Liver (tissue), 9 donors: ENCODE results near the gene OST4. TPM values are rescaled to one million over a fixed set of nuclear protein-coding genes. Genes with fewer than 3 reads are reported as not detected.

Experiments used
- DNase-seq: peaks from one replicate; pipeline ENCODE4 v3.0.0-alpha.2; 2017; ENCODE audit warnings: low spot score
- H3K27ac ChIP-seq, 2 donors: one replicate each; pipeline ENCODE4 v1.7.0; 2013; ENCODE audit warnings: inconsistent platforms in 2 of 2, low read length in 2 of 2, control low read depth in 1 of 2, low read depth in 1 of 2, mild to moderate bottlenecking in 1 of 2
- H3K27me3 ChIP-seq, 4 donors: one replicate each; pipeline versions ENCODE4 v1.6.1 to v1.7.0; 2013; ENCODE audit warnings: low read length in 3 of 4, inconsistent platforms in 1 of 4, mild to moderate bottlenecking in 1 of 4, moderate library complexity in 1 of 4; ENCODE audit not compliant: control insufficient read depth in 4 of 4, insufficient read depth in 4 of 4
- H3K36me3 ChIP-seq, 4 donors: one replicate each; pipeline versions ENCODE4 v1.6.1 to v1.7.0; 2013; ENCODE audit warnings: low read length in 3 of 4, mild to moderate bottlenecking in 3 of 4, low read depth in 1 of 4, moderate library complexity in 1 of 4; ENCODE audit not compliant: control insufficient read depth in 4 of 4, insufficient read depth in 3 of 4
- H3K4me1 ChIP-seq, 4 donors: one replicate each; pipeline versions ENCODE4 v1.6.1 to v1.7.0; 2013; ENCODE audit warnings: low read length in 3 of 4, mild to moderate bottlenecking in 3 of 4, moderate library complexity in 1 of 4; ENCODE audit not compliant: control insufficient read depth in 4 of 4, insufficient read depth in 4 of 4
- H3K4me3 ChIP-seq, 3 donors: one replicate each; pipeline versions ENCODE4 v1.6.1 to v1.7.0; 2013; ENCODE audit warnings: low read length in 3 of 3, control low read depth in 1 of 3, low read depth in 1 of 3, mild to moderate bottlenecking in 1 of 3
- H3K9ac ChIP-seq, 2 donors: one replicate each; pipeline ENCODE4 v1.7.0; 2013; ENCODE audit warnings: low read length in 2 of 2, mild to moderate bottlenecking in 2 of 2, moderate library complexity in 2 of 2, control low read depth in 1 of 2, low read depth in 1 of 2
- H3K9me3 ChIP-seq, 4 donors: one replicate each; pipeline versions ENCODE4 v1.6.1 to v1.7.0; 2013; ENCODE audit warnings: low read length in 3 of 4; ENCODE audit not compliant: control insufficient read depth in 4 of 4
- ATF3 ChIP-seq: IDR thresholded peaks from 2 replicates; pipeline ENCODE4 v1.6.1; 2016; ENCODE audit warnings: antibody characterized with exemption
- CTCF ChIP-seq: fragments of 150-350 bp; IDR thresholded peaks from 2 replicates; pipeline ENCODE4 v1.5.1; 2017; ENCODE audit warnings: improper control_type of control experiment, low read depth, low read length; ENCODE audit not compliant: missing input control
- EGR1 ChIP-seq, 2 donors: IDR thresholded peaks; 2 replicates each; pipeline ENCODE4 v1.6.1; 2016 to 2018; ENCODE audit warnings: antibody characterized with exemption in 2 of 2, low read depth in 2 of 2
- FOXA1 ChIP-seq: IDR thresholded peaks from 2 replicates; pipeline ENCODE4 v1.6.1; 2016; ENCODE audit warnings: antibody characterized with exemption
- FOXA2 ChIP-seq: IDR thresholded peaks from 2 replicates; pipeline ENCODE4 v1.6.1; 2016; ENCODE audit warnings: antibody characterized with exemption
- GABPA ChIP-seq, 2 donors: IDR thresholded peaks in 1 of 2; conservative IDR thresholded peaks in 1 of 2; 2 replicates each; pipeline ENCODE4 v1.6.1; 2016; ENCODE audit warnings: antibody characterized with exemption in 2 of 2, mild to moderate bottlenecking in 1 of 2, moderate library complexity in 1 of 2
- HNF4A ChIP-seq, 2 donors: conservative IDR thresholded peaks; 2 replicates each; pipeline ENCODE4 v1.6.1; 2016; ENCODE audit warnings: antibody characterized with exemption in 2 of 2, mild to moderate bottlenecking in 2 of 2
- HNF4G ChIP-seq: IDR thresholded peaks from 2 replicates; pipeline ENCODE4 v1.6.1; 2016; ENCODE audit warnings: antibody characterized with exemption
- JUND ChIP-seq, 2 donors: IDR thresholded peaks; 2 replicates each; pipeline ENCODE4 v1.6.1; 2016; ENCODE audit warnings: antibody characterized with exemption in 2 of 2
- MAX ChIP-seq: IDR thresholded peaks from 2 replicates; pipeline ENCODE4 v1.6.1; 2016; ENCODE audit warnings: antibody characterized with exemption
- NR2F2 ChIP-seq: IDR thresholded peaks from 2 replicates; pipeline ENCODE4 v1.6.1; 2016; ENCODE audit warnings: antibody characterized with exemption
- RAD21 ChIP-seq, 2 donors: IDR thresholded peaks; 2 replicates each; pipeline ENCODE4 v1.6.1; 2016; ENCODE audit warnings: antibody characterized with exemption in 2 of 2, mild to moderate bottlenecking in 2 of 2
- REST ChIP-seq: IDR thresholded peaks from 2 replicates; pipeline ENCODE4 v1.6.1; 2016; ENCODE audit warnings: antibody characterized with exemption, mild to moderate bottlenecking
- RXRA ChIP-seq, 2 donors: IDR thresholded peaks; 2 replicates each; pipeline ENCODE4 v1.6.1; 2017 to 2018; ENCODE audit warnings: antibody characterized with exemption in 2 of 2, mild to moderate bottlenecking in 1 of 2
- SP1 ChIP-seq: IDR thresholded peaks from 2 replicates; pipeline ENCODE4 v1.6.1; 2018; ENCODE audit warnings: antibody characterized with exemption, mild to moderate bottlenecking
- TAF1 ChIP-seq: conservative IDR thresholded peaks from 2 replicates; pipeline ENCODE4 v1.6.1; 2016; ENCODE audit warnings: antibody characterized with exemption, mild to moderate bottlenecking
- YY1 ChIP-seq: IDR thresholded peaks from 2 replicates; pipeline ENCODE4 v1.6.1; 2016; ENCODE audit warnings: antibody characterized with exemption, mild to moderate bottlenecking
- ZBTB33 ChIP-seq: IDR thresholded peaks from 2 replicates; pipeline ENCODE4 v1.6.1; 2016; ENCODE audit warnings: antibody characterized with exemption
- WGBS: extraction: QIAGEN DNeasy Blood & Tissue Kit; methylation state at CpG from one replicate; pipeline ENCODE4 v1.1.7; 2013; 5-methylcytosine and 5-hydroxymethylcytosine counted together
- polyA plus RNA-seq, 2 donors: library from polyadenylated mRNA; stranded (reverse) in 1 of 2; unstranded in 1 of 2; fragments of 200-250 nt in 1 of 2; fragments of >200 nt in 1 of 2; fragmentation: Nextera tagmentation in 1 of 2; extraction: Ambion mirVana in 1 of 2; gene quantifications; one replicate each; pipeline versions ENCODE4 v1.2.1 to v1.2.3, GENCODE V29; 2013 to 2015
- total RNA-seq, 2 donors: library from RNA; depleted of rRNA; stranded (reverse); fragments of >200 nt; gene quantifications; one replicate each; pipeline ENCODE4 v1.2.3, GENCODE V29; 2014
- donor health status: healthy.
- donor health status: healthy.
- donor health status: healthy.
- donor health status: healthy.
- donor health status: healthy.

OST4 gene
- total and polyA plus RNA-seq, 4 donors = 94.8 to 377 (median 206) TPM

- Histone ChIP-seq H3K27ac (peak overlapping the region; percentile 82 to 87), H3K9ac (peak overlapping the region; percentile 44 to 45)
Observed at GRCh38 chr2:27095745-27096651, 24.5 kb upstream of the OST4 start.

More at GRCh38 chr2:27095745-27096651, 24.5 kb upstream of the OST4 start:
- 17% methylated on average over 18 of the region's 18 CpGs for WGBS
- DNase-seq = peak; percentile 69
- no peaks in the 10 kb centered on the region for H3K27me3 ChIP-seq
- H3K4me1 ChIP-seq = peaks cover 22 to 72% (median 63%) of the 10 kb centered on the region in 4 donors
- peaks cover 8 to 30% (median 21%) of the 10 kb centered on the region in 4 donors for H3K36me3 ChIP-seq
- H3K9me3 ChIP-seq = no peaks in the 10 kb centered on the region
- H3K4me3 ChIP-seq = peak overlapping the region; percentile 8 to 27 (median 18)
- TF ChIP-seq MAX (peak; percentile 82), RXRA (IDR thresholded peaks at IDR 0.05) (peak; percentile 90 to 96), REST (peak; percentile 49), TAF1 (peak; percentile 30), NR2F2 (peak; percentile 41), HNF4A (conservative IDR thresholded peaks at IDR 0.05) (peak; percentile 83 to 90), FOXA2 (peak; percentile 80), EGR1 (IDR thresholded peaks at IDR 0.05; ENCODE audit: low read depth in 2 of 2) (peak in 1 of 2 donors; percentile 19), HNF4G (peak; percentile 56), YY1 (peak; percentile 95), FOXA1 (peak; percentile 64), ATF3 (peak; percentile 64), JUND (IDR thresholded peaks at IDR 0.05) (peak in 1 of 2 donors; percentile 81), ZBTB33 (peak; percentile 92), GABPA (IDR thresholded peaks at IDR 0.05 in 1 of 2, conservative IDR thresholded peaks at IDR 0.05 in 1 of 2) (no peak), RAD21 (IDR thresholded peaks at IDR 0.05) (peak; percentile 42 to 56), CTCF (no peak), SP1 (peak; percentile 89)
